Keratinocyte (primary cell): Measurements from ENCODE around the gene DCAF6. TPM values are rescaled to one million over a fixed set of nuclear protein-coding genes. Genes with fewer than 3 reads are reported as not detected.
A peak's percentile ranks its signal among the peaks of the same experiment; 100 is the strongest.

Source experiments
- DNase-seq: peaks from one replicate; pipeline ENCODE4 v3.0.0-alpha.2; 2011; ENCODE audit warnings: low read depth, missing footprints, low spot score
- FAIRE-seq: peaks from 2 replicates; lab custom pipeline; 2011; peaks lifted over from hg19 to GRCh38; lab: Jason Lieb, UNC
- H2AFZ ChIP-seq: 2 replicates; pipeline ENCODE4 v1.6.0; 2012; ENCODE audit warnings: low read length, control low read depth, inconsistent platforms; ENCODE audit not compliant: control insufficient read depth
- H3K27ac ChIP-seq: 2 replicates; pipeline ENCODE4 v1.5.1; 2011; ENCODE audit warnings: low read length; ENCODE audit not compliant: control insufficient read depth, insufficient read depth
- H3K27me3 ChIP-seq: 3 replicates; pipeline ENCODE4 v1.6.0; 2011; ENCODE audit warnings: low read length; ENCODE audit not compliant: control insufficient read depth, insufficient read depth; ENCODE audit errors: extremely low read depth
- H3K36me3 ChIP-seq, 2 experiments: 2 replicates in 1 of 2; 3 replicates in 1 of 2; pipeline ENCODE4 v1.5.1; 2011; ENCODE audit warnings: low read length in 2 of 2, mild to moderate bottlenecking in 1 of 2; ENCODE audit not compliant: control insufficient read depth in 2 of 2, insufficient read depth in 2 of 2; ENCODE audit errors: extremely low read depth in 1 of 2
- H3K4me1 ChIP-seq: 3 replicates; pipeline ENCODE4 v1.5.1; 2011; ENCODE audit warnings: low read length; ENCODE audit not compliant: control insufficient read depth, insufficient read depth; ENCODE audit errors: extremely low read depth
- H3K4me2 ChIP-seq: 3 replicates; pipeline ENCODE4 v1.6.0; 2011; ENCODE audit warnings: low read depth, low read length; ENCODE audit not compliant: control insufficient read depth, insufficient read depth; ENCODE audit errors: extremely low read depth
- H3K4me3 ChIP-seq, 3 experiments: fragments of 200-600 bp in 1 of 3; sonication (generic) in 1 of 3; 2 replicates in 2 of 3; 3 replicates in 1 of 3; pipeline ENCODE4 v1.5.1; 2011 to 2016; ENCODE audit warnings: low read length in 3 of 3, mild to moderate bottlenecking in 3 of 3, control low read depth in 2 of 3, inconsistent platforms in 1 of 3, low read depth in 1 of 3, mixed read lengths in 1 of 3, mixed run types in 1 of 3, moderate library complexity in 1 of 3; ENCODE audit not compliant: control insufficient read depth in 2 of 3, insufficient read depth in 2 of 3; ENCODE audit errors: extremely low read depth in 1 of 3
- H3K79me2 ChIP-seq: 2 replicates; pipeline ENCODE4 v1.6.0; 2012; ENCODE audit warnings: low read length; ENCODE audit not compliant: control insufficient read depth, insufficient read depth
- H3K9ac ChIP-seq: 3 replicates; pipeline ENCODE4 v1.6.0; 2011; ENCODE audit warnings: low read length; ENCODE audit not compliant: control insufficient read depth, insufficient read depth; ENCODE audit errors: extremely low read depth
- H3K9me1 ChIP-seq: 3 replicates; pipeline ENCODE4 v1.6.0; 2011; ENCODE audit warnings: low read length; ENCODE audit not compliant: control insufficient read depth, insufficient read depth; ENCODE audit errors: extremely low read depth
- H3K9me3 ChIP-seq: 2 replicates; pipeline ENCODE4 v1.5.1; 2012; ENCODE audit warnings: low read depth, low read length; ENCODE audit not compliant: control insufficient read depth
- H4K20me1 ChIP-seq: 3 replicates; pipeline ENCODE4 v1.6.0; 2011; ENCODE audit warnings: low read length; ENCODE audit not compliant: control insufficient read depth, insufficient read depth; ENCODE audit errors: extremely low read depth
- CTCF ChIP-seq, 3 experiments: IDR thresholded peaks in 1 of 3; conservative IDR thresholded peaks in 1 of 3; optimal IDR thresholded peaks in 1 of 3; 2 replicates in 2 of 3; 3 replicates in 1 of 3; pipeline versions ENCODE3 to v1.5.1; 2011; ENCODE audit warnings: low read length in 3 of 3, mild to moderate bottlenecking in 3 of 3, moderate library complexity in 2 of 3, control low read depth in 1 of 3, inconsistent platforms in 1 of 3; ENCODE audit not compliant: insufficient read depth in 2 of 3; ENCODE audit errors: extremely low read depth in 1 of 3
- EZH2 ChIP-seq: IDR thresholded peaks from one replicate; pipeline ENCODE4 v1.6.1; 2012; ENCODE audit warnings: inconsistent platforms, mild to moderate bottlenecking, low read length, moderate library complexity
- dilution Hi-C: fragments of 300-500 bp; cut with MboI; formaldehyde crosslinking; loops from one replicate; pipeline ENCODE4 v1.7.0; 2020; ENCODE audit warnings: low sequenced_read_pairs; ENCODE audit not compliant: extremely low pct_ligation_motif_present
- polyA plus RNA-seq, 5 experiments: library from polyadenylated mRNA; depleted of rRNA in 3 of 5; stranded (reverse) in 3 of 5; stranded (forward) in 1 of 5; unstranded in 1 of 5; fragments of >200 nt; gene quantifications; 1 replicate in 1 of 5; 2 replicates in 3 of 5; 3 replicates in 1 of 5; pipeline versions ENCODE4 v1.2.1 to v1.2.3, GENCODE V29; 2011 to 2012; ENCODE audit warnings: missing spikeins in 2 of 5, low read depth in 1 of 5, low replicate concordance in 1 of 5

DCAF6 gene
- polyA plus RNA-seq, 1 donor (not counting 4 experiments of a cell fraction or from before 2014, with no cell fraction given), result 109 TPM

- no peaks in the 10 kb centered on the region for H3K79me2 ChIP-seq
- H4K20me1 ChIP-seq, result no peaks in the 10 kb centered on the region
- DNase-seq (no peak), FAIRE-seq (peak; percentile 29)
- no peak overlapping the region for H3K4me3 ChIP-seq
- TF ChIP-seq CTCF (optimal IDR thresholded peaks at IDR 0.05 in 1 of 3, IDR thresholded peaks at IDR 0.05 in 1 of 3, conservative IDR thresholded peaks at IDR 0.05 in 1 of 3; ENCODE audit: extremely low read depth in 1 of 3, insufficient read depth in 2 of 3, low read length in 3 of 3) (no peak), EZH2 (no peak)
- no peak overlapping the region for H2AFZ ChIP-seq
- peaks cover 3 to 18% of the 10 kb centered on the region in 2 experiments for H3K36me3 ChIP-seq
- peak overlapping the region; percentile 80 for H3K27ac ChIP-seq
- peaks cover 30% of the 10 kb centered on the region for H3K4me1 ChIP-seq
- H3K9ac ChIP-seq, result peak overlapping the region; percentile 30
- H3K4me2 ChIP-seq, result peak overlapping the region; percentile 16
- dilution Hi-C loops, result no loop called here
- H3K9me1 ChIP-seq, result peaks cover 4% of the 10 kb centered on the region
- no peaks in the 10 kb centered on the region for H3K27me3 ChIP-seq
- H3K9me3 ChIP-seq, result no peaks in the 10 kb centered on the region
Measured at GRCh38 chr1:168081373-168082007, 145.0 kb downstream of the DCAF6 start.

- Histone ChIP-seq H2AFZ (no peak overlapping the region), H3K4me2 (peak overlapping the region; percentile 17)
Measured at GRCh38 chr1:168082008-168082876, 145.8 kb downstream of the DCAF6 start.

More at GRCh38 chr1:168082008-168082876, 145.8 kb downstream of the DCAF6 start:
- Histone ChIP-seq H3K9me1 (peaks cover 4% of the 10 kb centered on the region), H3K9ac (peak overlapping the region; percentile 30), H3K9me3 (no peaks in the 10 kb centered on the region), H3K79me2 (no peaks in the 10 kb centered on the region), H3K27me3 (no peaks in the 10 kb centered on the region), H4K20me1 (no peaks in the 10 kb centered on the region), H3K27ac (peak overlapping the region; percentile 80), H3K4me1 (peaks cover 30% of the 10 kb centered on the region), H3K4me3 (no peak overlapping the region), H3K36me3 (peaks cover 3 to 13% of the 10 kb centered on the region in 2 experiments)
- TF ChIP-seq CTCF (optimal IDR thresholded peaks at IDR 0.05 in 1 of 3, IDR thresholded peaks at IDR 0.05 in 1 of 3, conservative IDR thresholded peaks at IDR 0.05 in 1 of 3; ENCODE audit: extremely low read depth in 1 of 3, insufficient read depth in 2 of 3, low read length in 3 of 3), result peak; percentile 94 to 96 (median 96)
- no peak for TF ChIP-seq EZH2
- dilution Hi-C loops, result no loop called here
- FAIRE-seq (peak; percentile 71), DNase-seq (no peak)
